Raji (cell line): ENCODE results near the gene NKAPD1.

Source experiments
- POLR2A ChIP-seq: IDR thresholded peaks from 2 replicates; pipeline ENCODE4 v1.6.1; 2011; ENCODE audit warnings: low read depth, low read length, control low read depth; ENCODE audit not compliant: insufficient read depth

NKAPD1 gene

DNA sequence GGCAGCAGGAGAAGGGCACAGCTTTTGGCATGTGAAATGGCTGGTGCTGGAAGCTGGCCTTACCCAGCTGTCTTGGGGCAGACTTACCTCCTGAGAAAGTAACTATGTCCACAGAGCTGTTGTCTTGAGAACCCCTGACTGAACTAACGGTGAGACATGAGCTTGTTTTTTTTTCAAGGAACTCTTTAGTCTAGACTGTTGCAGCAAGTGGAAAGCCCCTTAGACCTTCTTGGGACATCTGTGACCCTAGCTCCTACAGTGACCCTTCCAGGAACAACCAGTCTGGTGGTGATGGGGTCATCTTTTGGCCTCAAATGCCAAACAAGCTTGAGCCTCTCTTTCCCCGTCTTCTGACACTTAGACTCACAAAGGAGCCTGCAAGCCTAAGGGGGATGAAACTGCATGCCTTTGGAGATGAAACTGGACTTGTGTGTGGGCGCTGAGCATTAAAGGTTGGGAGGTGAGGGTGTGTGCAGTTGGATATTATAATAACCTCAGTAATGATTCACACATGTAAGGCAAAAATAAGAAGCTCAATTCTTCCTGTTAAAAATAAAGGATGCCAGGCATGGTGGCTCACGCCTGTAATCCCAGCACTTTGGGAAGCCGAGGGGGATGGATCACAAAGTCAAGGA, 48.0 kb downstream of the NKAPD1 start:
- no peak for TF ChIP-seq POLR2A

DNA sequence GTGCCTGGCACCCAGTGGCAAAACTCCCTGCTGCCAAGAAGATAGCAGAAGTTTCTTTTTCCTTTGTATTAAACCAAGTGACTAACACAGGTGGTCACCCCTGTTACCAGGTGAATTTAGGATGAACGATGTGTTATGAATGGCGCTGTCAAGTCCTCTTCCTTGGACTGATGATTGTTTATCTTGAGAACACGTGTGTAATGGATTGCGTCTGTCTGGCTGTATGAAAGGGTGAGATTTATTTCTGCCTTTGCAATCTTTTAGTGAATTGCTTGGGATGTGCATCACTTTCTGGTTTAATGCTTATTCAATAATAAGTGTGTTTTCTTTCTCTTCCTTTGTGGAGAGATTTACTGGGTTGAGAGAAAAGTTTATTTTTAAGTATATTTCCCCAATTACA, 49.0 kb downstream of the NKAPD1 start:
- no peak for TF ChIP-seq POLR2A

DNA sequence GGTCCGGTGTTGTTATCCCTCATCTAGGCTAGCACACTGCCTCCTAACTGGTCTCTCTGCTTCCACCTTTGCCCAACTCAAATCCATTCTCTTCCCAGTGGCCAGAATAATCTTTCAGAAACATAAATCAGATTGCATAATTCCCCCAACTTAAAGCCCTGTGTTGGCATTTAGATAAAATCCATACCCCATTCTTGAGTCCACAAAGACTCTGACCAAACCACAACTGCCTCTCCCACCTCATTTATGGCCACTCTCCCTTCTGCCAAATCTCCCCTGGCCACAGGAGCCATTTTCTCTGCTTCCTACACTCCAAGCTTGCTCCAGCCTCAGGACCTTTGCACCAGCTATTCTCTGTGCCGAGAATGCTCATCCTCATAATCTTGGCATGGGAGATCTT, 53.0 kb downstream of the NKAPD1 start:
- no peak for TF ChIP-seq POLR2A

DNA sequence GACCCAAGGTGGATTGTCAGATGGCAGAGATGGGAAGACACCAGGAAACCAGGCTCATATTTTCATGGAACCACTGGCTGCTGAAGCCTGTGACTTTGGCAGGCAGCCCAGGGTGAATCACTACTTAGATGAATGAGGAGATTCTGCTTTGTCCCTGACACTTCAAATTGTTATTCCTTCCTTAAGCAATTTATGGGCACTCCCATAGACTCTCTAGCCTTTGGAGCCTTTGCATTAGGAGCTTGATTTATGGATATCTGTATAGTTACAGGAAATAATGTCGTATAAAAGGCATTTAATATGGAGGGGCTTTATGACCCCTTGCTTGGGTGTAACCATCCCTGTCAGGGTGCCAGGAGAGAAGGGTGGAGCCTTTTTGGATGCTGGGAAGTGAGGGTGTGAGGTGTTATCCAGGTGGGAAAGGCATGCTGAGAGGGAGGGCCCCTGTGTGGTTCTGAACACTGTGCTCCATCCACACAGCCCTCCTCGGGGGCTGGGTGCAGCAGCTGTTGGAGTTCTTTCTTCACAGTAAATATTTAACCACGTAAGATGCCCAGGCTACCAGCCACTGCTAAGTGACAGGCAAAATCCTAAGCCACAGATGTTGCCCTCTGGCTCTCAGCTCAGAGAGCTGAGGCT, 54.5 kb downstream of the NKAPD1 start:
- TF ChIP-seq POLR2A, result no peak

DNA sequence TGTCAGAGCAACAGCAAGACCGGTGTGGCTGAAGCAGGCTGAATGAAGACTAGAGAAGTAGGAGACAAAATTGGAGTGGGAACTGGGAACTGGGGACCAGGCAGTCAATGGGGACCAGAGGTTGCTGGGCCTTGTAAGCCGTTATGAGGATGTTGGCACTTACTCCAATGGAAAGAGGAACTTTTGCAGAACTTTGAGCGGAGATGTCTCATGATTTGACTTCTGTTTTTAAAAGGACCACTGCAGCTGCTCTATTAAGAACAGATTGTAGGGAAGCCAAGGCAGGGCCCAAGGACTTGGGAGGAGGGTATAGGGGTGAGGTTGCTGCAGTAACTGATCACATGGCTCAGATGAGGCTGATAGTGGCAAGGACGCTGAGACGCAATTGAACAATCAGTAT, 55.6 kb downstream of the NKAPD1 start:
- no peak for TF ChIP-seq POLR2A

DNA sequence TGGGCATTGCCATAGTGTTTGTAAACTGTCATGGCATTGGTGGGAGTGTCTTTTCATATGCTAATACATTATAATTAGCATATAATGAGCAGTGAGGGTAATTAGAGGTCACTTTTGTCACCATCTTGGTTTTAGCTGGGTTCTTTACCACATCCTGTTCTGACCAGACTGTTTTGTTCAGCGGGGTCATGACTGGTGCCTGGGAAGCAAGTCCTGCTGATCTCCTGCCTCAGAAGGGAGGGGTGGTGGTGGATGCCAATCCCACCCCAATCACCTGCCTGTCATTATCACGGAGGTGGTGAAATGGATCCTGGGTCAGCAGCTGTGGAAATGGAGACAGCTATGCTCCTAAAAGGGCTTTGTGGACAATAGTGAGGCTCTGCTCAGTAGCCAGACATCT, 58.6 kb downstream of the NKAPD1 start:
- no peak for TF ChIP-seq POLR2A

DNA sequence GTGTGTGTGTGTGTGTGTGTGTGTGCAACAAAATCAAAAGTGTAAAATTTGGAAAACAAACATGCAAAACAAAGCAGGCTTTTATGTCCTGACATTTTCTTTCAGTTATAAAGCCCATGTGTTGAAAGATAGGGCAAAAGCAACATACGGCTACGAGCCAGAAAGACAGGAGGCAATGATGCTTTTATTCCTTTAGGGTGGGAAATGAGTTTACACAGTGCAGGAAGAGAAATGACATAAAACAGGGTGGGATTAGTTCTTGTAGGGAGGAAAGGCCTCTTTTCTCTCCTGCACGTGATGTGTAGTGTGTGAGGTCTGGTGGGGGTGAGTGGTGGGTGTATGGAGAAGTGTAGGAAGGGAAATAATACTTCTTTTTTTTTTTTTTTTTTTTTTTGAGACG, 60.4 kb downstream of the NKAPD1 start:
- no peak for TF ChIP-seq POLR2A
